Urinary bladder (tissue), 4 donors: ENCODE measurements around the gene SLAMF1. TPM values are rescaled to one million over a fixed set of nuclear protein-coding genes. Genes with fewer than 3 reads are reported as not detected.

Experiments
- DNase-seq: peaks from one replicate; pipeline ENCODE4 v3.0.0-alpha.2; 2015; ENCODE audit errors: extremely low spot score
- H3K27ac ChIP-seq: one replicate; pipeline ENCODE4 v1.5.1; 2013; ENCODE audit warnings: low read depth, mild to moderate bottlenecking, moderate library complexity
- H3K36me3 ChIP-seq: one replicate; pipeline ENCODE4 v1.6.1; 2013; ENCODE audit warnings: mild to moderate bottlenecking, moderate library complexity; ENCODE audit not compliant: insufficient read depth
- H3K4me1 ChIP-seq: one replicate; pipeline ENCODE4 v1.6.1; 2013; ENCODE audit warnings: mild to moderate bottlenecking, moderate library complexity; ENCODE audit not compliant: insufficient read depth
- H3K4me3 ChIP-seq: one replicate; pipeline ENCODE4 v1.5.1; 2013; ENCODE audit warnings: low read depth, low read length
- WGBS: extraction: QIAGEN DNeasy Blood & Tissue Kit; methylation state at CpG from one replicate; pipeline ENCODE4 v1.1.7; 2013; 5-methylcytosine and 5-hydroxymethylcytosine counted together
- polyA plus RNA-seq: library from polyadenylated mRNA; stranded (reverse); fragments of 200-250 nt; gene quantifications from one replicate; pipeline ENCODE4 v1.2.3, GENCODE V29; 2013
- total RNA-seq: library from RNA; depleted of rRNA; stranded (reverse); fragments of >200 nt; gene quantifications from one replicate; pipeline ENCODE4 v1.2.3, GENCODE V29; 2014
- donor health status: healthy with polysubstance abuse.
- donor health status: healthy.

SLAMF1 gene
- total and polyA plus RNA-seq, 2 donors = 0.21 to 0.47 TPM

DNA sequence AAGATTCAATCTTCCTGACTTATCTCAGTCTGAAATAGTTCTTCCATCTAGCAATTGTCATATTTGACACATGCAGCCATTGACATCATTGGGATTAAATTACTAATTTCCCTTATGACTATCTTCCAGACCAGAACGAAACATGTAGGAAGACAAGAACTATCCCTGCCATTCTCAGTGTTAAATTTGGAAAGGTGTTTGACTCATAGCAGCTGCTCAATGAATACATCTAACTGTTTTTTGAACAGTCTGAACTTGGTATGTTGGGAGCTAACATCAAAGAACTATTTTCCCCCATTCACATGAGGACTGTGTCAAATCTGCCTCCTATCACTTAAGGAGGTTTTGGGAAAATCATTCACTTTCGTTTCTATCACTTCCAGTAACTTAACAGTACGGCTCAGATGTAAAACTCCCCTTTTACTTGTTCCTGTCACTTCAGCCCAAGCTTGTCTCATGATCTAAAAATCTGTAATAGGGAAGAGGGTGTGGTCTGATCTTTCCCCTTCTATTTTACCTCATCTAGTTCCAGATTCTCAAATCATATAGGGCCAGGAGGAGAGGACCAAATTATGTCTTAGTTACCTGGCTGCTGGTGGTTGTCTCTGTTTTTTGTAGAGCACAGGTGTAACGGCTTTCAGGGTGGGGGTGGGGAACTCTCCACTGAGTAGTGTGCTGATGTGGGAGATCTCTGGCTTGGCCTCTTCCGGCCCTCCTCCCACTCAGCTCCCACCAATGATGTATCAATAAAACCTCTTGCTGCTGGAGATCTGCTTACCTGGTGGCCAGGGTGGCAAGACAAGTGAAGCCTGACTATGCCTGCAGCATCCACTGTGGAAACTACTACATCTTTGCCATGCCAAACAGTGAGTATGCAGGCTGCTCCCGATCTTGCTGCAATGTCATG, 26.2 kb upstream of the SLAMF1 start:
- H3K27ac ChIP-seq = no peak overlapping the region
- no peaks in the 10 kb centered on the region for H3K36me3 ChIP-seq
- DNase-seq = no peak
- no peaks in the 10 kb centered on the region for H3K4me1 ChIP-seq
- H3K4me3 ChIP-seq = no peak overlapping the region
- WGBS = 60% methylated on average over 6 of the region's 6 CpGs

- no peak for DNase-seq
- whole genome bisulfite sequencing = 43% methylated on average over 3 of the region's 3 CpGs
- no peaks in the 10 kb centered on the region for H3K36me3 ChIP-seq
- no peak overlapping the region for H3K4me3 ChIP-seq
- no peak overlapping the region for H3K27ac ChIP-seq
- H3K4me1 ChIP-seq = no peaks in the 10 kb centered on the region
Measured at GRCh38 chr1:160671603-160672517, 25.0 kb upstream of the SLAMF1 start.

GRCh38 chr1:160670701-160671100, 23.9 kb upstream of the SLAMF1 start:
- no peaks in the 10 kb centered on the region for H3K36me3 ChIP-seq
- H3K27ac ChIP-seq = no peak overlapping the region
- DNase-seq = no peak
- H3K4me3 ChIP-seq = no peak overlapping the region
- H3K4me1 ChIP-seq = no peaks in the 10 kb centered on the region
- WGBS = 90% methylated on average over 4 of the region's 4 CpGs

- WGBS = 97% methylated on average over 20 of the region's 20 CpGs
- DNase-seq = no peak
- Histone ChIP-seq H3K4me1 (no peaks in the 10 kb centered on the region), H3K36me3 (no peaks in the 10 kb centered on the region), H3K27ac (no peak overlapping the region), H3K4me3 (no peak overlapping the region)
Measured at GRCh38 chr1:160669802-160670201, 23.0 kb upstream of the SLAMF1 start.

DNA sequence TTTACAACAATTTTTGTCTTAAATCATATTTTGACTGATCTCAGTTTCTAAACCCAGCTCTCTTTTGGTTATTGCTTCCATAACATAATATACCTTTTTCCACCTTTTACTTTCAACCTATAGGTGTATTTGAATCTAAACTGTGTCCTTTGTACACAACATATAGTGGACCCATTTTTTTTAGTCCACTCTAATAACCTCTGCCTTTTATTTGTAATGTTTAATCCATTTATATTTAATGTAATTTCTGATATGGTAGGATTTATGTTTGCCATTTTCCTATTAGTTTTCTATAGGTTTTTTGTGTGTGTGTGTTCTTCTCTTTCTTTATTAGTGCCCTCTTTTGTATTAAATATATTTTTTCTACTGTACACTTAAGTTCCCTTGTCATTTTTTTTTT, 22.4 kb upstream of the SLAMF1 start:
- Histone ChIP-seq H3K4me1 (no peaks in the 10 kb centered on the region), H3K36me3 (no peaks in the 10 kb centered on the region), H3K4me3 (no peak overlapping the region), H3K27ac (no peak overlapping the region)
- no peak for DNase-seq

GRCh38 chr1:160667896-160668295, 21.1 kb upstream of the SLAMF1 start:
- Histone ChIP-seq H3K27ac (no peak overlapping the region), H3K4me1 (no peaks in the 10 kb centered on the region), H3K36me3 (no peaks in the 10 kb centered on the region), H3K4me3 (no peak overlapping the region)
- no peak for DNase-seq
- WGBS = 83% methylated on average over 2 of the region's 2 CpGs

DNA sequence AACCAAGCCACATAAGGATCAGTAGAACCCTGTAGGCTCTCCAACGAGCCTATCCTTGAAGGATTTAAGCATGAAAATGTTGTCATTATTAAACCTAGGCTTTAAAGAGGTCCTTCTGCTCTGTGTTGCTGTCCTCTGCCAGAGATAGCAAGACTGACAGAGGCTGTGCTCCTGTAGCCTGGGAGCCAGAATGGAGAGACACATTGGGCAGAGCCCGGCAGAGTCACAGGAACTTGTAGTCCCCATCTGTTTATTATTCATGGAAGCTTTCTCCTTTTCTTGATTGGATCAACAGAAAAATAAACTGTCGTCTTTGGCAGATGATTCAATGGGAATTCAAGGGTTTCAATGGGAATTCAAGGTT, 19.2 kb upstream of the SLAMF1 start:
- no peak overlapping the region for H3K27ac ChIP-seq
- WGBS = 69% methylated on average over 3 of the region's 3 CpGs
- H3K4me3 ChIP-seq = no peak overlapping the region
- no peaks in the 10 kb centered on the region for H3K36me3 ChIP-seq
- no peaks in the 10 kb centered on the region for H3K4me1 ChIP-seq
- DNase-seq = no peak

- Histone ChIP-seq H3K27ac (no peak overlapping the region), H3K36me3 (no peaks in the 10 kb centered on the region), H3K4me1 (no peaks in the 10 kb centered on the region), H3K4me3 (no peak overlapping the region)
- DNase-seq = no peak
- 32% methylated on average over 6 of the region's 6 CpGs for WGBS
Measured at GRCh38 chr1:160665330-160666078, 18.7 kb upstream of the SLAMF1 start.

GRCh38 chr1:160664573-160665051, 17.8 kb upstream of the SLAMF1 start:
- no peak for DNase-seq
- 78% methylated on average over 3 of the region's 3 CpGs for WGBS
- H3K4me3 ChIP-seq = no peak overlapping the region
- no peak overlapping the region for H3K27ac ChIP-seq
- no peaks in the 10 kb centered on the region for H3K36me3 ChIP-seq
- H3K4me1 ChIP-seq = no peaks in the 10 kb centered on the region

GRCh38 chr1:160662910-160663309, 16.1 kb upstream of the SLAMF1 start:
- Histone ChIP-seq H3K36me3 (no peaks in the 10 kb centered on the region), H3K4me3 (no peak overlapping the region), H3K4me1 (no peaks in the 10 kb centered on the region), H3K27ac (no peak overlapping the region)
- 85% methylated on average over 4 of the region's 4 CpGs for WGBS
- DNase-seq = no peak

- no peak overlapping the region for H3K4me3 ChIP-seq
- DNase-seq = no peak
- 97% methylated on average over 4 of the region's 4 CpGs for WGBS
Measured at GRCh38 chr1:160659566-160659965, 12.7 kb upstream of the SLAMF1 start.

DNA sequence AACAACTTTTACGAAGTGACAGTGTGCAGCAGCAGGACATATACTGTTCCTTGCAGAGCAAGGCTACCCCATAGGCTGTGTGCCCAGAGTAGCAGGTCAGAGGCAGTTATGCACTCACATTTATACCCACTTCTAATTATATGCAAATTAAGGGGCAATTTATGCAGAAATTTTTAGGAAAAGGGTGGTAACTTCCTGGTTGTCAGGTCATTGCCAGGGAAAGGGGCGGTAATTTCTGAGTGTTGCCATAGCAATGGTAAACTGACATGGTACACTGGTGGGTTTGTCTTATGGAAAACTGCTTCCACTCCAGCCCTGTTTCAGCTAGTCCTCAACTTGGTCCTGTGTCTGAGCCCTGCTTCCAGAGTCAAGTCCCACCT, 12.0 kb upstream of the SLAMF1 start:
- no peaks in the 10 kb centered on the region for H3K4me1 ChIP-seq
- no peak overlapping the region for H3K4me3 ChIP-seq
- H3K27ac ChIP-seq = no peak overlapping the region
- WGBS = 85% methylated on average over 2 of the region's 2 CpGs
- DNase-seq = no peak
- H3K36me3 ChIP-seq = no peaks in the 10 kb centered on the region

More at GRCh38 chr1:160659566-160659965, 12.7 kb upstream of the SLAMF1 start:
- no peak overlapping the region for H3K27ac ChIP-seq
- H3K36me3 ChIP-seq = no peaks in the 10 kb centered on the region
- H3K4me1 ChIP-seq = no peaks in the 10 kb centered on the region

- Histone ChIP-seq H3K36me3 (no peaks in the 10 kb centered on the region), H3K27ac (no peak overlapping the region), H3K4me1 (no peaks in the 10 kb centered on the region), H3K4me3 (no peak overlapping the region)
- no peak for DNase-seq
- 67% methylated on average over 8 of the region's 8 CpGs for WGBS
Measured at GRCh38 chr1:160658162-160658813, 11.4 kb upstream of the SLAMF1 start.
